DLD1 (cell line): ENCODE results near the gene ZNF768.
"Not testable (repeated sequence)": the region's sequence is repeated elsewhere in the genome, so short reads cannot be mapped to it uniquely, and the experiment has no call there.

ENCODE experiments used
- in situ Hi-C: cut with HindIII; loops from 2 replicates; pipeline ENCODE4 v1.10.0; 2017; ENCODE audit warnings: low sequenced_read_pairs

The ZNF768 gene

DNA sequence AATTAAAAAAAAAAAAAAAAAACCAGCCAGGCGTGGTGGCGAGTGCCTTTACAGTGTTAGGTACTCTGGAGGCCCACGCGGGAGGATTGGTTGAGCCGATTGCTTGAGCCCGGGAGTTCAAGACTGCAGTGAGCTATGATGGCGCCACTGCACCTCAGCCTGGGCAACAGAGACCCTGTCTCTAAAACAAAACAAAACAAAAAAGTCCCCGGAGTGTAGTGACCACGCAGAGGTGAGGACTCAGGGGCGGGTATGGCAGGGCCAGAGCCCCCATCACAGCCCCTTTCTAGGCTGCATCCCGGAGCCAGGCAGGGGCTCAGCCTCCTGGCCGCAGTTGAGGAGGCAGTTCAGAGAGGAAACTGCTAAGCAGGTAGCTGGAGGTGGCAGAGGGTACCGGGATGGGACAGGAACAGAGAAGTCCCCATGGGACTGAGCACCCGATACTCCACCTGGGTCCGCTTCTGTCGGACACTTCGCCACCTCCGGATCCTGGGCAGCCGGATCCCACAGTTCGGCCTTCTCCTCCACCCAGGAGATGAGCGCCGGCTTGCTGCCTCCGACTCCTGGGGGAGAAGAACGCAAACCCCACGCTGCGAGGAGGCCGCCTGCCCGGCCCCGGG lies 7.5 kb upstream of the ZNF768 start:
- in situ Hi-C loops = no loop called here

GRCh38 chr16:30533146-30533522 lies 6.8 kb upstream of the ZNF768 start:
- in situ Hi-C loops = no loop called here

DNA sequence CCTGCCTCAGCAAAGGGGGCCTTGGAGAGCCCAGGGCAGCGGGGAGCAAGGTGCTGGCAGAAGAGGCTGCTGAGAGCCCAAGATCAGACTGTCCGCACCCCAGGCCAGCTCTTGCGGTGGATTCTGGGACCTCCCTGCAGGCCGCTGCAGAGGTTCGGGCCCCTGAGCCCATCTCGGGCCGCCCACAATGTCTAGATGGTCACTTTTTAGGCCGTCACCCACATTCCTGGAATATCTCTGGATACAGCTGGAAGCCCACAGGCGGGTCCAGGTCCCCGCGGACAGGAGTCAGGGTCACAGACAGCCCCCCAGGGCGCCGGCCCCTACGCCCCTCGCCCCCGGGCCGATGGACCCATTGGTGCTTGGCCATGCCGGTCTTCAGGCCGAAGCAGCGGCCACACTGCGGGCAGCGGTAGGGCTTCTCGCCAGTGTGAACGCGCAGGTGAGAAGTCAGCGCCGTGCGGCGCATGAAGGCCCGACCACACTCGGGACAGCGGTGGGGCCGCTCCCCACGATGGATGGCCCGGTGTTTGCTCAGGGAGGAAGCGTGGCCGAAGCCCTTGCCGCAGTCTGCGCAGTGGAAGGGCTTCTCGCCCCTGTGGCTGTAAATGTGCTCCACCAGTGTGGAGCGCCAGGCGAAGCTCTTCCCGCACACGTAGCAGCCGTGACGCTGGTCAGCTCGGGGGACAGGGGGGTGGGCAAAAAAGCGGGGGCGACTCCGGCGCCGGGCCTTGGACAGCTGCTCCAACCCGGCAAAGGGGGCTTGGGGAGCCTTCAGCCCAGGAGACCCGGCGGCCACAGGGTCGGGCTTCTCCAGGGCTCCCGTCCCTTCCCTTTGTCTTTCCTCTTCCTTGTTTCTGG lies 6.1 kb upstream of the ZNF768 start:
- in situ Hi-C loops = no loop called here

- in situ Hi-C loops = no loop called here
Observed at GRCh38 chr16:30530163-30531037, 4.0 kb upstream of the ZNF768 start.

- in situ Hi-C loops = no loop called here
Observed at GRCh38 chr16:30528799-30529457, 2.6 kb upstream of the ZNF768 start.

DNA sequence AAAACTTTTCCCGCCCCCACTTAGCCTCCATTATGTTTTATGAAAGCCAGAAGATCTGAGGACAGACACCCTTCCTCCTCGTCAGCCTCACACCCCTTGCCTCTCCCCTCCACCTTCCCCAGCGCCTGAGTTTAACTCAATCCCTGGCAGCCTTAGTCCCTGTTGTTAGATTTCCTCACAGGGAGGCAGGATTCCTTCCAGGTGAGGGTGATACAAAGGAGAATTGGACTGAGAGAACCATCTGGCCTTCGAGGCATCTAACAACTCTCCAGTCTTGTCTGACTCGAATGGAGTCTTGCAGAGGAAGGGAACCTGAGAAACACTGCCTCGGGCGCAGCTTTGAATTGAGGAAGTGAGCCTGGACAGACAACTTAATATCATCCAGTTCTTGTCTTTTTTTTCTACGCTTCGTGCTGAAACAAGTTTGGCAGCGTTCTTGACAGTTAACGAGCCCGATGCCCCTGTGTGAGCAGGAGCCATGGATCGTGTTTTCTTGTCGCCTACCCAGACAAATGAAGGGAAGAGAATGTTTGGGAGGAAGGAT lies 1.3 kb upstream of the ZNF768 start:
- in situ Hi-C loops = no loop called here

- in situ Hi-C loops = no loop called here
Observed at GRCh38 chr16:30526823-30527634, 663 bp upstream of the ZNF768 start.

DNA sequence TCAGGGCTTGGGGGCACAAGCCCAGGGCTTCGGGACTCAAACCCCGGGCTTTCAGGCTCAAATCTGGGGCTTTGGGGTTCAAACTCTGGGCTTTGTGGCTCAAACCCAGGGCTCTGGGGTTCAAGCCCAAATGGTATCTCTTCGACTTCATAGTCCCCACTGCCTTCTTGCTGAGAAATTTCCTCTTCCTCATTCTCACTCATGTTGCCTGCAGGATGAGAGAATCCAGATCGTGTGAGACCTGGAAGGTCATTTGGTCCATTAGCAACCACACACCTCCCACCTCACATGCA lies 576 bp downstream of the ZNF768 start:
- in situ Hi-C loops = no loop called here

DNA sequence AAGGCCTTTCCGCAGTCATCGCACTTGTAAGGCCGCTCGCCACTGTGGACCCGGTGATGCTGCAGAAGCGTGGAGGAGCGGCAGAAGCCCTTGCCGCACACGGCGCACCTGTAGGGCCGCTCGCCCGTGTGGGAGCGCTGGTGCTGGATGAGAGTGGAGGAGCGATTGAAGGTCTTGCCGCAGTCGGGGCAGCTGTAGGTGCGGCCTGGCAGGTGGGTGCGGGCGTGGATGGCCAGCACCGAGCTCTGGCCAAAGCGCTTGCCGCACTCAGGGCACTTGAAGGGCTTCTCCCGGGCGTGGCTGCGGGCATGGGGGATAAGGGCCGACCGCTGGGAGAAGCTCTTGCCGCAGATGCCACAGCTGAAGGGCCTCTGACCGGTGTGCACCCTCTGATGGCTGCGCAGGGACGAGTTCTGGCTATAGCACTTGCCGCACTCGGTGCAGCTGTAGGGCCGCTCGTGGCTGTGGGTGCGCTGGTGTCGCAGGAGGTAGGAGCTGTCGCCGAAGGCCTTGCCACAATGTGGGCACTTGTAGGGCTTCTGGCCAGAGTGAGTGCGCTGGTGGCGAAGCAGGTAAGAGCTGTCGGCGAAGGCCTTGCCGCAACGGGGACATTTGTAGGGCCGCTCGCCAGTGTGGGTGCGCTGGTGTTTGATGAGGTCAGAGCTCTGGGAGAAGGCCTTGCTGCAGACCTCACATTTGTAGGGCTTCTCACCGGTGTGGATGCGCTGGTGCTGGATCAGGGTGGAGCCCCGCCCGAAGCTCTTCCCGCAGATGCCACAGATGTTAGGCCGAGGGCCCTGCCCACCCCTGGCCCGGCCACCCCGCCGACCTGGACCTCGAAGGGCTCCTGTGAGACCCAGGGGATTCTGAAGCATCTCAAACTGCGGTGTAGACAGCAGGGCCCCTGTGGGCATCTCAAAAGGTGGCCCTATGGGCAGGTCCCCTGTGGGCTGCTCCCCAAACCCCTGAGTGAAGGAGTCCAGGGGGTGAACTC lies 1.5 kb downstream of the ZNF768 start:
- in situ Hi-C loops = no loop called here

GRCh38 chr16:30523768-30524574 lies 2.4 kb downstream of the ZNF768 start:
- in situ Hi-C loops = no loop called here

DNA sequence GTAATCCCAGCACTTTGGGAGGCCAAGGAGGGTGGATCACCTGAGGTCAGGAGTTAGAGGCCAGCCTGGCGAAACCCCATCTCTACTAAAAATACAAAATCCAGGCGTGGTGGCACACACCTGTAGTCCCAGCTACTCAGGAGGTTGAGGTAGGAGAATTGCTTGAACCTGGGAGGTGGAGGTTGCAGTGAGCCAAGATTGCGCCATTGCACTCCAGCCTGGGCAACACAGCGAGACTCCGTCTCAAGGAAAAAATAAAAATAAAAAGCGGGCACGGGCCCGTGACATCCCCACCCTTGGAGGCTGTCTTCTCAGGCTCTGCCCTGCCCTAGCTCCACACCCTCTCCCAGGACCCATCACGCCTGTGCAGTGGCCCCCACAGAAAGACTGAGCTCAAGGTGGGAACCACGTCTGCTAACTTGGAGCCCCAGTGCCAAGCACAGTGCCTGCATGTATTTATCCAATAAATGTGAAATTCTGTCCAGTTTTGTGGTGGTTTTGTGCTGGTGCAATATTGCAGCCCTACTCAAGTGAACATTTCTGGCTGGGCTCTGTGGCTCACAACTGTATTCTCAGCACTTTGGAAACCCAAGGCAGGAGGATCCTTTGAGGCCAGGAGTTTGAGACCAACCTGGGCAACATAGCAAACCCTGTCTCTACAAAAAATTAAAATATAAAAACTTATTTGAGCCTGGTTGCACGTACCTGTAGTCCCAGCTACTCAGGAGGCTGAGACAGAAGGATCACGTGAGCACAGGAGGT lies 3.5 kb downstream of the ZNF768 start:
- in situ Hi-C loops = not testable (repeated sequence)

GRCh38 chr16:30521873-30522641 lies 4.3 kb downstream of the ZNF768 start:
- in situ Hi-C loops = no loop called here

DNA sequence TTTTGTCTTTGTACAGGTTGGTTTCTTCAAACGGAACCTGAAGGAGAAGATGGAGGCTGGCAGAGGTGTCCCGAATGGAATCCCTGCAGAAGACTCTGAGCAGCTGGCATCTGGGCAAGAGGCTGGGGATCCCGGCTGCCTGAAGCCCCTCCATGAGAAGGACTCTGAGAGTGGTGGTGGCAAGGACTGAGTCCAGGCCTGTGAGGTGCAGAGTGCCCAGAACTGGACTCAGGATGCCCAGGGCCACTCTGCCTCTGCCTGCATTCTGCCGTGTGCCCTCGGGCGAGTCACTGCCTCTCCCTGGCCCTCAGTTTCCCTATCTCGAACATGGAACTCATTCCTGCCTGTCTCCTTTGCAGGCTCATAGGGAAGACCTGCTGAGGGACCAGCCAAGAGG lies 4.9 kb downstream of the ZNF768 start:
- in situ Hi-C loops = no loop called here

DNA sequence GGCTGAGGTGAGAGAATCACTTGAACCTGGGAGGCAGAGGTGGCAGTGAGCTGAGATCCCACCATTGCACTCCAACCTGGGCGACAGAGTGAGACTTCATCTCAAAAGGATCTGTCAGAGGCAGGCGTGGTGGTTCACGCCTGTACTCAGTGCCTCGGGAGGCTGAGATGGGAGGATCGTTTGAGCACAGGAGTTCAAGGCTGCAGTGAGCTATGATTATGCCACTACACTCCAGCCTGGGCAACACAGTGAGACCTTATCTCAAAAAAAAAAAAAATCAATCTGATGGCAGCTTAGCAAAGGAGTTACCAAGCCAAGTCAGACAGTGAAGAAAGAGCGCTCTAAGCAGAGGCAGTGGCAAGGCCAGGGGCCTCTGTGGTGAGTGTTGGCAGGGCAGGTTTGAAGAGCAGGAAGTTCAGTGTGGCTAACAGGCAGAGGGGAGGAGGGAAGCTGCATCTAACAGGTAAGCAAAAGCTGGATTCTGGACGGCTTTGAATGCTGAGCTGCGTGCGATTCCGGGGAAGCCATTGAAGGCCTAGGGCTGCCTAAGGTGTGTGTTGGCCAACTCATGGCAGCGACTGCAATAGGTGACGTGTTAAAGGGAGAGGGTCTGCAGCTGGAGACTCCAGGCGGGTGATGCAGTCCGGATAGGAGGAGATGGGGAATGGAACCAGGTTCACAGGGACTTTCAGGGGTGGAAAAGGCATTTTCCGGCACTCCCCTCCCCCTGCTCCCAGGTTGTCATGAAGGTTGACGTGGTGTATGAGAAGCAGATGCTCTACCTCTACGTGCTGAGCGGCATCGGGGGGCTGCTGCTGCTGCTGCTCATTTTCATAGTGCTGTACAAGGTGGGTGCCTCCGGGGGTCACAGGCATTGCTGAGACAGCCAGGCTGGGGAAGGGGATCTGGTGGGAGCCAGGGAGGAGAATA lies 7.0 kb downstream of the ZNF768 start:
- in situ Hi-C loops = no loop called here

- in situ Hi-C loops = no loop called here
Observed at GRCh38 chr16:30518552-30518951, 7.8 kb downstream of the ZNF768 start.

GRCh38 chr16:30515275-30515674 lies 11.1 kb downstream of the ZNF768 start:
- in situ Hi-C loops = no loop called here
